Measurements from ENCODE around the gene VWA3B. TPM values are rescaled to one million over a fixed set of nuclear protein-coding genes. Genes with fewer than 3 reads are reported as not detected.
"Not testable (repeated sequence)": the region's sequence is repeated elsewhere in the genome, so short reads cannot be mapped to it uniquely, and the experiment has no call there.

VWA3B gene
- total and polyA plus RNA-seq, 4 donors: 3.5 to 29.2 (median 11.2) TPM

GRCh38 chr2:98128556-98129109, 41.7 kb downstream of the VWA3B start:
- no peaks in the 10 kb centered on the region for H3K36me3 ChIP-seq (ENCODE audit: control insufficient read depth in 4 of 4, insufficient read depth in 4 of 4, low read length in 4 of 4)
- H3K27me3 ChIP-seq (ENCODE audit: control insufficient read depth in 3 of 3, insufficient read depth in 3 of 3, low read length in 2 of 3): no peaks in the 10 kb centered on the region
- H3K4me3 ChIP-seq: no peak overlapping the region
- no peaks in the 10 kb centered on the region for H3K9me3 ChIP-seq (ENCODE audit: control insufficient read depth in 4 of 4, insufficient read depth in 3 of 4, low read length in 3 of 4)
- ATAC-seq (ENCODE audit: insufficient read depth, low FRiP score) (no peak), DNase-seq (no peak)
- no peak overlapping the region for H3K27ac ChIP-seq (ENCODE audit: low read depth in 1 of 2, low read length in 1 of 2)
- no peak overlapping the region for H3K9ac ChIP-seq (ENCODE audit: insufficient read depth in 1 of 2, low read length in 2 of 2)
- TF ChIP-seq, protein P1, sequence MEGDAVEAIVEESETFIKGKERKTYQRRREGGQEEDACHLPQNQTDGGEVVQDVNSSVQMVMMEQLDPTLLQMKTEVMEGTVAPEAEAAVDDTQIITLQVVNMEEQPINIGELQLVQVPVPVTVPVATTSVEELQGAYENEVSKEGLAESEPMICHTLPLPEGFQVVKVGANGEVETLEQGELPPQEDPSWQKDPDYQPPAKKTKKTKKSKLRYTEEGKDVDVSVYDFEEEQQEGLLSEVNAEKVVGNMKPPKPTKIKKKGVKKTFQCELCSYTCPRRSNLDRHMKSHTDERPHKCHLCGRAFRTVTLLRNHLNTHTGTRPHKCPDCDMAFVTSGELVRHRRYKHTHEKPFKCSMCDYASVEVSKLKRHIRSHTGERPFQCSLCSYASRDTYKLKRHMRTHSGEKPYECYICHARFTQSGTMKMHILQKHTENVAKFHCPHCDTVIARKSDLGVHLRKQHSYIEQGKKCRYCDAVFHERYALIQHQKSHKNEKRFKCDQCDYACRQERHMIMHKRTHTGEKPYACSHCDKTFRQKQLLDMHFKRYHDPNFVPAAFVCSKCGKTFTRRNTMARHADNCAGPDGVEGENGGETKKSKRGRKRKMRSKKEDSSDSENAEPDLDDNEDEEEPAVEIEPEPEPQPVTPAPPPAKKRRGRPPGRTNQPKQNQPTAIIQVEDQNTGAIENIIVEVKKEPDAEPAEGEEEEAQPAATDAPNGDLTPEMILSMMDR (IDR thresholded peaks at IDR 0.05; ENCODE audit: control extremely low read depth, extremely low read depth): no peak
- 87 to 93% methylated on average over 7 of the region's 7 CpGs for WGBS, 2 donors
- H3K4me1 ChIP-seq (ENCODE audit: control insufficient read depth in 5 of 5, insufficient read depth in 5 of 5, low read length in 5 of 5): peaks cover 0 to 4% (median 0%) of the 10 kb centered on the region in 5 donors

DNA sequence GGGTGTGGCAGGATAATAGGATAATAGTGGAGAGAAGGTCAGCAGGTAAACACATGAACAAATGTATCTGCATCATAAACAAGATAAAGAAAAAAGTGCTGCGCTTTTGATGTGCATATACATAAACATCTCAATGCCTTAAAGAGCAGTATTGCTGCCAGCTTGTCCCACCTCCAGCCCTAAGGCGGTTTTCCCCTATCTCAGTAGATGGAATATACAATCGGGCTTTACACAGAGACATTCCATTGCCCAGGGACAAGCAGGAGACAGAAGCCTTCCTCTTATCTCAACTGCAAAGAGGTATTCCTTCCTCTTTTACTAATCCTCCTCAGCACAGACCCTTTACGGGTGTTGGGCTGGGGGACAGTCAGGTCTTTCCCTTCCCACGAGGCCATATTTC, 43.1 kb downstream of the VWA3B start:
- H3K9me3 ChIP-seq (ENCODE audit: control insufficient read depth in 4 of 4, insufficient read depth in 3 of 4, low read length in 3 of 4); H3K9ac ChIP-seq (ENCODE audit: insufficient read depth in 1 of 2, low read length in 2 of 2); H3K4me1 ChIP-seq (ENCODE audit: control insufficient read depth in 5 of 5, insufficient read depth in 5 of 5, low read length in 5 of 5); H3K27me3 ChIP-seq (ENCODE audit: control insufficient read depth in 3 of 3, insufficient read depth in 3 of 3, low read length in 2 of 3); H3K36me3 ChIP-seq (ENCODE audit: control insufficient read depth in 4 of 4, insufficient read depth in 4 of 4, low read length in 4 of 4); DNase-seq; H3K27ac ChIP-seq (ENCODE audit: low read depth in 1 of 2, low read length in 1 of 2); ATAC-seq (ENCODE audit: insufficient read depth, low FRiP score); H3K4me3 ChIP-seq: not testable (repeated sequence)
- WGBS, 2 donors: 41 to 44% methylated on average over 5 of the region's 5 CpGs

- H3K27me3 ChIP-seq (ENCODE audit: control insufficient read depth in 3 of 3, insufficient read depth in 3 of 3, low read length in 2 of 3): no peaks in the 10 kb centered on the region
- H3K9ac ChIP-seq (ENCODE audit: insufficient read depth in 1 of 2, low read length in 2 of 2): no peak overlapping the region
- peak; percentile 58 for ATAC-seq (ENCODE audit: insufficient read depth, low FRiP score)
- no peak for DNase-seq
- WGBS, 2 donors: 45 to 59% methylated on average over 12 of the region's 12 CpGs
- no peaks in the 10 kb centered on the region for H3K4me1 ChIP-seq (ENCODE audit: control insufficient read depth in 5 of 5, insufficient read depth in 5 of 5, low read length in 5 of 5)
- H3K9me3 ChIP-seq (ENCODE audit: control insufficient read depth in 4 of 4, insufficient read depth in 3 of 4, low read length in 3 of 4): no peaks in the 10 kb centered on the region
- no peaks in the 10 kb centered on the region for H3K36me3 ChIP-seq (ENCODE audit: control insufficient read depth in 4 of 4, insufficient read depth in 4 of 4, low read length in 4 of 4)
- H3K27ac ChIP-seq (ENCODE audit: low read depth in 1 of 2, low read length in 1 of 2): no peak overlapping the region
- H3K4me3 ChIP-seq: no peak overlapping the region
- TF ChIP-seq, protein P1 (IDR thresholded peaks at IDR 0.05; ENCODE audit: control extremely low read depth, extremely low read depth): no peak
These were observed 47.4 kb downstream of the VWA3B start for GRCh38 chr2:98134172-98135005.

DNA sequence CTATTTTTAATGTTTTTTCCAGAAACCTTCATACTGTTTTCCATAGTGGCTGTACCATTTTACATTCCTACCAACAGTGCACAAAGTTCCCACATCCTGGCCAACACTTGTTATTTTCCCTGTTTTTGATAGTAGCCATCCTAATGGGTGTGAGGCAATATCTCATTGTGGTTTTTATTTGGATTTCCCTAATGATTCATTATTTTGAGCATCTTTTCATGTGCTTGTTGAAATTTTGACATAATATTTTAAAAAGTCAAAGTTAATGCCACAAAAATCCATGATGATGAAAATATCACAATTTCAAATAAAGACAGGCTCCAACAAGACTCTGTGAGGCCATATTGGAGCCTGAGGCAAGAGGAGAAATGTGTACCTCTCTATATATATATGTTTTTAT, 50.2 kb downstream of the VWA3B start:
- Histone ChIP-seq H3K4me1 (ENCODE audit: control insufficient read depth in 5 of 5, insufficient read depth in 5 of 5, low read length in 5 of 5) (peaks cover 0 to 2% (median 0%) of the 10 kb centered on the region in 5 donors), H3K9ac (ENCODE audit: insufficient read depth in 1 of 2, low read length in 2 of 2) (no peak overlapping the region), H3K27me3 (ENCODE audit: control insufficient read depth in 3 of 3, insufficient read depth in 3 of 3, low read length in 2 of 3) (no peaks in the 10 kb centered on the region), H3K36me3 (ENCODE audit: control insufficient read depth in 4 of 4, insufficient read depth in 4 of 4, low read length in 4 of 4) (no peaks in the 10 kb centered on the region), H3K27ac (ENCODE audit: low read depth in 1 of 2, low read length in 1 of 2) (no peak overlapping the region), H3K4me3 (no peak overlapping the region), H3K9me3 (ENCODE audit: control insufficient read depth in 4 of 4, insufficient read depth in 3 of 4, low read length in 3 of 4) (no peaks in the 10 kb centered on the region)
- no peak for ATAC-seq (ENCODE audit: insufficient read depth, low FRiP score)
- TF ChIP-seq, protein P1 (IDR thresholded peaks at IDR 0.05; ENCODE audit: control extremely low read depth, extremely low read depth): no peak
- DNase-seq: no peak

DNA sequence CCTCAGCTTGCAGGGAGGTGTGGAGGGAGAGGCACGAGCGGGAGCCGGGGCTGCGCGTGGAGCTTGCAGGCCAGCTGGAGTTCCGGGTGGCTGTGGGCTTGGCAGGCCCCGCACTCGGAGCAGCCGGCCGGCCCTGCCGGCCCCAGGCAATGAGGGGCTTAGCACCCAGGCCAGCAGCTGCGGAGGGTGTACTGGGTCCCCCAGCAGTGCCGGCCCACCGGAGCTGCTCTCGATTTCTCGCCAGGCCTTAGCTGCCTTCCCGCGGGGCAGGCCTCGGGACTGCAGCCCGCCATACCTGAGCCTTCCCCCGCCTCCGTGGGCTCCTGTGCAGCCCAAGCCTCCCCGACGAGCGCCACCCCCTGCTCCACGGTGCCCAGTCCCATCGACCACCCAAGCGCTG, 52.0 kb downstream of the VWA3B start:
- not testable (repeated sequence) for H3K4me3 ChIP-seq; H3K27me3 ChIP-seq (ENCODE audit: control insufficient read depth in 3 of 3, insufficient read depth in 3 of 3, low read length in 2 of 3); H3K9me3 ChIP-seq (ENCODE audit: control insufficient read depth in 4 of 4, insufficient read depth in 3 of 4, low read length in 3 of 4); H3K36me3 ChIP-seq (ENCODE audit: control insufficient read depth in 4 of 4, insufficient read depth in 4 of 4, low read length in 4 of 4); ATAC-seq (ENCODE audit: insufficient read depth, low FRiP score); DNase-seq; H3K9ac ChIP-seq (ENCODE audit: insufficient read depth in 1 of 2, low read length in 2 of 2); H3K4me1 ChIP-seq (ENCODE audit: control insufficient read depth in 5 of 5, insufficient read depth in 5 of 5, low read length in 5 of 5); H3K27ac ChIP-seq (ENCODE audit: low read depth in 1 of 2, low read length in 1 of 2)
- WGBS, 2 donors: 95 to 97% methylated on average over 25 to 28 of the region's 28 CpGs
